HG02973 (cell line): ENCODE measurements around the gene BRCA1.
"Not testable (repeated sequence)": the region's sequence is repeated elsewhere in the genome, so short reads cannot be mapped to it uniquely, and the experiment has no call there.

Source experiments
- ATAC-seq: cut with Tn5 transposase; IDR thresholded peaks from one replicate; pipeline ENCODE4 v1.9.1; 2021; ENCODE audit warnings: moderate library complexity; ENCODE audit not compliant: unreplicated experiment

The BRCA1 gene

GRCh38 chr17:43134774-43135453 lies 9.8 kb upstream of the BRCA1 start:
- ATAC-seq, result no peak

- ATAC-seq, result not testable (repeated sequence)
These were observed 8.3 kb upstream of the BRCA1 start for GRCh38 chr17:43133439-43133838.

DNA sequence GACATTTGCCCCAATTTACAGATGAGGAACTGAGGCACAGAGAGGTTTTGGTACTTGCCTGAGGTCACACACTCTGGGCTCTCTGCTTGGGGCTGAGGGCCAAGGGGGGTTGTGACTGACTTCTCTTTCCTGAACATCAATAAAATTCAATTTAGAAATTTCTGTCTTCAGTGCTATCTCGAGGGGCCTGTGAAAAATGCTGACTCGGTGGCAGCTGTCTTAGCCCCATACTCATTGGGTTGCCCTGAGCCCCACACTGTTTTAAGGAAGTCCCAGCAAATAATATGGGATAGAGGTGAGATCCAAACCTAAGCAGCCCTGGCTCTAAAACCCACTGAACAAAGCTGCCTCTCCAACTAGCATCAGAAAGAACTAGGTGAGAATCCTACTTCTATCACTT lies 7.0 kb upstream of the BRCA1 start:
- no peak for ATAC-seq

- no peak for ATAC-seq
These were observed 4.5 kb upstream of the BRCA1 start for GRCh38 chr17:43129671-43130010.

GRCh38 chr17:43127333-43127876 lies 2.2 kb upstream of the BRCA1 start:
- not testable (repeated sequence) for ATAC-seq

DNA sequence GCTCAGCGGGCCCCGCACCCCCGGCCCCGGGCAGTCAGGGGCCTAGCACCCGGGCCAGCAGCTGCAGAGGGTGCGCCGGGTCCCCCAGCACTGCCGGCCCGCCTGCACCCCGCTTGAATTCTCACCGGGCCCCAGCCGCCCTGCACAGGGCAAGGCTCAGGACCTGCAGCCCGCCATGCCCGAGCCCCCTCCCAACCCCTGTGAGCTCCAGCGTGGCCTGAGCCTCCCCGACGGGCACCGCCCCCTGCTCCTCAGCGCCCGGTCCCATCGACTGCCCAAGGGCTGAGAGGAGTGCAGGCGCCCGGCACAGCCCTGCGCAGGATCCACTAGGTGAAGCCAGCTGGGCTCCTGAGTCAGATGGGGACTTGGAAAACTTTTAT lies 1.7 kb upstream of the BRCA1 start:
- no peak for ATAC-seq

DNA sequence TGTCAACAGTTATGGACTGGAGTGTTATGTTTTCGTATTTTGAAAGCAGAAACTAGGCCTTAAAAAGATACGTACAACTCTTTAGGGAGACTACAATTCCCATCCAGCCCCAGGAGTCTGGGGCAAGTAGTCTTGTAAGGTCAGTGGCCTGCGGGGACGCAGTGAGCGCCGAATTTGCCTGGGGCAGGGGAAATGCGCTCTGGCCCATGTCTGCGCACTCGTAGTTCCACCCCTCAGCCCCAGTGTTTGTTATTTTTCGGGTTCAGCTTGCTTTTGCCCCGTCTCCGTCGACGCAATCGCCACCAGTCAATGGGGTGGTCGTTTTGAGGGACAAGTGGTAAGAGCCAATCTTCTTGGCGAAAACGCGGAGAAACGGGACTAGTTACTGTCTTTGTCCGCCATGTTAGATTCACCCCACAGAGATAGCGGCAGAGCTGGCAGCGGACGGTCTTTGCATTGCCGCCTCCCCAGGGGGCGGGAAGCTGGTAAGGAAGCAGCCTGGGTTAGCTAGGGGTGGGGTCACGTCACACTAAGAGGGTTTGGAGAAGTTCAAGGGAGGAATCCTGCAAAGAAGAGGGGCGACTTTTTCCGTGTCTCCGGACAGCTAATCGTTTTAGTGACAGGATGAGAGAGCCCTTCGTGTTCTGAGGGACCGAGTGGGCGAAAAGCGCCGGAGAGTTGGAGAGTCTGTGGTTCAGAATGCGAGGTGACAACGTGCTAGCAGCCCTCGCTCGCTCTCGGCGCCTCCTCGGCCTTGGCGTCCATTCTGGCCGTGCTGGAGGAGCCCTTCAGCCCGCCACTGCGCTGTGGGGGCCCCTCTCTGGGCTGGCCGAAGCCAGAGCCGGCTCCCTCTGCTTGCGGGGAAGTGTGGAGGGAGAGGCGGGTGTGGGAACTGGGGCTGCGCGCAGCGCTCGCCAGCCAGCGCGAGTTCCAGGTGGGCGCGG lies 1.1 kb upstream of the BRCA1 start:
- ATAC-seq, result no peak

DNA sequence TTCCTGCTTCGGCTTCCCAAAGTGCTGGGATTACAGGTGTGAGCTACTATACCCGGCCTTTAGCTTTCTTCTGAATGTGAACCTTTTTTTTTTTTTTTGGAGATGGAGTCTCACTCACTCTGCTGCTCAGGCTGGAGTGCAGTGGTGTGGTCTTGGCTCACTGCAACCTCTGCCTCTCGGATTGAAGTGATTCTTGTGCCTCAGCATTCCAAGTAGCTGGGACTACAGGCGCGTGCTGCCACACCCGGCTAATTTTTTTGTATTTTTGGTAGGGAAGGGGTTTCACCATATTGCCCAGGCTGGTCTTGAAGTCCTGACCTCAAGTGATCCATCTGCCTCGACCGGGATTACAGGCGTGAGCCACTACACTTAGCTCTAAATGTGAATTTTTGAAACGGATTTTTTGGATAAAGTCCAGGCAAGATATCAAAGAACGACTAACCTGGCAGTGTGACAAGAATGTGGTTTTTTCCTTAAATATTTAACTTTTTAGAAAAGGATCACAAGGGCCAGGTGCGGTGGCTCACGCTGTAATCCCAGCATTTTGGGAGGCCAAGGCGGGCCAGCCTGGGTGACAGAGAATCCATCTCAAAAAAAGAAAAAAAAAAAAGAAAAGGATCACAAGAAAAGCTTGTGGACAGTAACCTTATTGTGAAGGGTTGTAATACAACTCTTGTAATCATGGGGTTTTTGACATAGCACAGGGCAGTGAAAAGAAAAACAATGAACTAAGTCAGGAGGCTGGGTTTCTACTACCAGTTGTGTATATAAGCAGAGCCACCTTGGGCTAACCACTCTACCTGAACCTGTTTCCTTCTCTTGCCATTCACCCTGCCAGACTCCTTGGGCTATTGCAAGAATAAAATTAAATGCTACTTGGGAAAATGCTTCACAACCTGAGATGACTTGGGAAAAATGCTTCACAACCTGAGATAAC lies 6.2 kb downstream of the BRCA1 start:
- ATAC-seq, result no peak

DNA sequence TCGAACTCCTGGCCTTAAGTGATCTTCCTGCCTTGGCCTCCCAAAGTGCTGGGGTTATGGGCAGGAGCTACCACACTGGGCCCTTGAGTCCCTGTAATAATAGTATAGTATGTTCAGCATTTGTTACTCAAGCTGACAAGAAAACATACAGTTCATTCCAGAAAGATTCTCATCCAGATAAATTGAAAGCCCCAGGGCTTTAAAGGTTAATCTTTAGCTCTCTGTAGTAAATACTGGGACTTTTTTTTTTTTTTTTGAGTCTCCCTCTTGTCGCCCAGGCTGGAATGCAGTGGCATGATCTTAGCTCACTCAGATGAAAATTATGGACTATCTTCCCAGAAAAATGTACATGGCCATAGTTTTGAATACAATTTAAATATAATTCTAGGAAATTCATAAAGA lies 11.0 kb downstream of the BRCA1 start:
- ATAC-seq, result no peak

DNA sequence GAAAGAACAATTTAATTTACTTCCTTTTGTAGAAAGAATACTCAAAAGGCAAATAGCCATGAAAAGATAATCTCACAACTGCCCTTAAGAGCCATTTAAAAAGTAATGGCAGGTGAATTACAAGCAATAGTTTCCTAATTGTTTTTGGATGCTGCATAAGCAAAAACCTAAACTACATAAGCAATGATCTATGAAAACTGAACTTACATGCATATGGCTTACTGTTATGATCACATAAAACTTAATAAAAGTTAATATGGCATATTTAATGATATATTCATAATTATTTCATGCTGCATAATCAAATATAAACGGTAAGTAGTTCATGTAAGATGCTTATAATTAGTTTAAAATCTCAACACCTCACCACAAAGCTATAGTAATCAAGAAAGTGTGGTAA lies 18.6 kb downstream of the BRCA1 start:
- no peak for ATAC-seq

GRCh38 chr17:43105146-43105545 lies 20.0 kb downstream of the BRCA1 start:
- no peak for ATAC-seq

GRCh38 chr17:43104665-43105064 lies 20.5 kb downstream of the BRCA1 start:
- no peak for ATAC-seq

DNA sequence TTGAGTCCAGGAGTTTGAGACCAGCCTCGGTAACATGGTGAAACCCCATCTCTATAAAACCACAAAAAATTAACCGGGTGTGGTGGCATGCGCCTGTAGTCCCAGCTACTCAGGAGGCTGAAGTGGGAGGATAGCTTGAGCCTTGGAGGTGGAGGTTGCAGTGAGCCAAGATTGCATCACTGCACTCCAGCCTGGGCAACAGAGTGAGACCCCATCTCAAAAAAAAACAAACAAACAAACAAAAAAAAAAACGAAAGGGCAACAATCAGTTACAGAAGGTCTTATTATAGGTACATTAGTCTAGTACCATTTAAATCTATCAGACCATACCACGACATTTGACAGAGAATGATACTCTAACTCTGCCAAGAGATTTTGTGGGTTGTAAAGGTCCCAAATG lies 29.8 kb downstream of the BRCA1 start:
- ATAC-seq, result not testable (repeated sequence)

GRCh38 chr17:43094129-43094835 lies 30.9 kb downstream of the BRCA1 start:
- no peak for ATAC-seq

DNA sequence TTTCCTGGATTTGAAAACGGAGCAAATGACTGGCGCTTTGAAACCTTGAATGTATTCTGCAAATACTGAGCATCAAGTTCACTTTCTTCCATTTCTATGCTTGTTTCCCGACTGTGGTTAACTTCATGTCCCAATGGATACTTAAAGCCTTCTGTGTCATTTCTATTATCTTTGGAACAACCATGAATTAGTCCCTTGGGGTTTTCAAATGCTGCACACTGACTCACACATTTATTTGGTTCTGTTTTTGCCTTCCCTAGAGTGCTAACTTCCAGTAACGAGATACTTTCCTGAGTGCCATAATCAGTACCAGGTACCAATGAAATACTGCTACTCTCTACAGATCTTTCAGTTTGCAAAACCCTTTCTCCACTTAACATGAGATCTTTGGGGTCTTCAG lies 32.3 kb downstream of the BRCA1 start:
- no peak for ATAC-seq

- ATAC-seq, result no peak
These were observed 35.1 kb downstream of the BRCA1 start for GRCh38 chr17:43090022-43090421.

GRCh38 chr17:43085474-43085873 lies 39.7 kb downstream of the BRCA1 start:
- no peak for ATAC-seq

DNA sequence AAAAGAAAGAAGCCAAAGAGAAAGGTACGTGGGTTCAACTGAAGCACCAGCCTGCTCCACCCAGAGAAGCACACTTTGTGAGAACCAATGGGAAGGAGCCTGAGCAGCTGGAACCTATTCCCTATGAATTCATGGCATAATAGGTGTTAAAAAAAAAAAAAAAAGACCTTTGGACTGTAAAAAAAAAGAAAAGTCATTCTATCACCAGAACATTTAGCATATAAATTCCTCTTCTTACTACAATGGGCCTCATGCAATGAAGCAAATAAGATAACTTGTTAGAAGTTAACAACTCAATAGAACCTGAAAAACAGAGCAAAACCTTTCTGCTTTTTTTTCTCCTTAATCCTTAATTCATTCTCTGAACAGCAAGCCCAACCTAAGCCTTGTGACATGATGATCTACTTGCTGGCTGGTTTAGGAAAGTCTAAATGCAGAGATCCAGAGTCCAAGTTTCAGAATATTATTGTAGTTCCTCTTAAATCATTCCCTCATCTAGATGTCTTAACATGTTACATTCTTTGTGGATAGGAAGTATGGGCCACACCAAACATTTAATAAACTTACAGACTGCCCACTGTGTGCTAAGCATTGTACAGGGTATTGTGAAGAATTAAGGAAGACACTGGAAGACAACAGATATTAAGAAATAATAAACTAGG lies 45.4 kb downstream of the BRCA1 start:
- ATAC-seq, result no peak

- no peak for ATAC-seq
These were observed 50.3 kb downstream of the BRCA1 start for GRCh38 chr17:43074869-43075268.

GRCh38 chr17:43070872-43071271 lies 54.3 kb downstream of the BRCA1 start:
- ATAC-seq, result no peak
